GM12878 (cell line): ENCODE measurements around the gene MSLN. TPM values are rescaled to one million over a fixed set of nuclear protein-coding genes. Genes with fewer than 3 reads are reported as not detected.
A peak's percentile ranks its signal among the peaks of the same experiment; 100 is the strongest.

ENCODE experiments used
- ATF7 ChIP-seq: fragments of 450-650 bp; IDR thresholded peaks from 2 replicates; pipeline ENCODE4 v1.6.1; 2016; ENCODE audit warnings: low read depth, mild to moderate bottlenecking
- BACH1 ChIP-seq: fragments of 450-650 bp; IDR thresholded peaks from 2 replicates; pipeline ENCODE4 v1.6.1; 2017; ENCODE audit warnings: mild to moderate bottlenecking, borderline replicate concordance
- CREB1 ChIP-seq: IDR thresholded peaks from 2 replicates; pipeline ENCODE4 v1.6.1; 2012; ENCODE audit warnings: low read depth, mild to moderate bottlenecking, inconsistent platforms
- DPF2 ChIP-seq: fragments of 450-650 bp; IDR thresholded peaks from 2 replicates; pipeline ENCODE4 v1.6.1; 2017; ENCODE audit warnings: mild to moderate bottlenecking
- FOXM1 ChIP-seq: IDR thresholded peaks from 2 replicates; pipeline ENCODE4 v1.6.1; 2012; ENCODE audit warnings: low read depth, mild to moderate bottlenecking, inconsistent platforms, low read length, moderate library complexity
- KAT2A ChIP-seq: conservative IDR thresholded peaks from 2 replicates; pipeline ENCODE4 v1.6.1; 2011; ENCODE audit warnings: low read depth, low read length; ENCODE audit not compliant: control insufficient read depth
- MYB ChIP-seq: fragments of 150-350 bp; IDR thresholded peaks from 2 replicates; pipeline ENCODE4 v1.6.1; 2014; ENCODE audit warnings: mild to moderate bottlenecking, low read depth, low read length, borderline replicate concordance
- NBN ChIP-seq: fragments of 450-650 bp; IDR thresholded peaks from 2 replicates; pipeline ENCODE4 v1.6.1; 2016
- NFIC ChIP-seq: IDR thresholded peaks from 2 replicates; pipeline ENCODE4 v1.6.1; 2012; ENCODE audit warnings: low read depth, mild to moderate bottlenecking, inconsistent platforms, low read length, moderate library complexity
- RELA ChIP-seq: fragments of 450-650 bp; IDR thresholded peaks from 2 replicates; pipeline ENCODE4 v1.8.0; 2014; ENCODE audit warnings: borderline replicate concordance; ENCODE audit not compliant: partially characterized antibody
- SREBF2 ChIP-seq: IDR thresholded peaks from 2 replicates; pipeline ENCODE4 v1.6.1; 2012; ENCODE audit warnings: mild to moderate bottlenecking, low read length
- ZBED1 ChIP-seq: IDR thresholded peaks from 2 replicates; pipeline ENCODE4 v1.6.1; 2016; ENCODE audit warnings: borderline replicate concordance
- ZNF274 ChIP-seq: IDR thresholded peaks from one replicate; pipeline ENCODE4 v1.8.0; 2011; ENCODE audit not compliant: insufficient read length, insufficient read depth
- polyA plus RNA-seq, 11 experiments: library from polyadenylated mRNA; depleted of rRNA in 4 of 11; unstranded in 6 of 11; stranded (reverse) in 5 of 11; fragments of >200 nt; fragmentation: Nextera tagmentation in 4 of 11; fragmentation: Illumina TruSeq in 1 of 11; extraction: Ambion mirVana in 4 of 11; extraction: Trizol in 1 of 11; gene quantifications; 1 replicate in 1 of 11; 2 replicates in 10 of 11; pipeline versions ENCODE4 v1.2.1 to v1.2.3, GENCODE V29; 2011 to 2016; ENCODE audit warnings: inconsistent platforms in 2 of 11, missing spikeins in 2 of 11, low read depth in 1 of 11
- total RNA-seq, 4 experiments: library from RNA; depleted of rRNA in 3 of 4; stranded (reverse); fragments of >200 nt in 3 of 4; fragmentation: Illumina TruSeq in 1 of 4; extraction: Trizol in 1 of 4; gene quantifications; 2 replicates each; pipeline versions ENCODE4 v1.2.1 to v1.2.3, GENCODE V29; 2013 to 2021
- TF ChIP-seq, protein P1 (sequence below): fragments of 450-650 bp; IDR thresholded peaks from 2 replicates; pipeline ENCODE4 v1.6.1; 2017; ENCODE audit warnings: antibody characterized with exemption, mild to moderate bottlenecking, moderate library complexity
- TF ChIP-seq, protein P2 (sequence below): fragments of 450-650 bp; IDR thresholded peaks from 2 replicates; pipeline ENCODE4 v1.6.1; 2017; ENCODE audit warnings: mild to moderate bottlenecking, low read depth, inconsistent platforms; ENCODE audit not compliant: poor library complexity, severe bottlenecking
- TF ChIP-seq, protein P3 (sequence below): fragments of 450-650 bp; IDR thresholded peaks from 2 replicates; pipeline ENCODE4 v1.6.1; 2014; ENCODE audit warnings: mild to moderate bottlenecking
- TF ChIP-seq, protein P4 (sequence below): IDR thresholded peaks from 2 replicates; pipeline ENCODE4 v1.6.1; 2011; ENCODE audit warnings: borderline replicate concordance, low read depth, mild to moderate bottlenecking, moderate library complexity, mixed read lengths, low read length; ENCODE audit not compliant: insufficient read depth; ENCODE audit errors: extremely low read length
- TF ChIP-seq, protein P5 (sequence below): fragments of 450-650 bp; IDR thresholded peaks from 2 replicates; pipeline ENCODE4 v1.6.1; 2018; ENCODE audit warnings: mild to moderate bottlenecking, low read depth, moderate library complexity; ENCODE audit not compliant: partially characterized antibody
- TF ChIP-seq, protein P6 (sequence below): fragments of 450-650 bp; IDR thresholded peaks from 2 replicates; pipeline ENCODE4 v1.6.1; 2016; ENCODE audit warnings: mild to moderate bottlenecking

MSLN gene
- total and polyA plus RNA-seq, 10 of the 15 experiments (the other 5 are each of a cell fraction or from before 2014, with no cell fraction given) = 0.08 TPM; not detected in 9

DNA sequence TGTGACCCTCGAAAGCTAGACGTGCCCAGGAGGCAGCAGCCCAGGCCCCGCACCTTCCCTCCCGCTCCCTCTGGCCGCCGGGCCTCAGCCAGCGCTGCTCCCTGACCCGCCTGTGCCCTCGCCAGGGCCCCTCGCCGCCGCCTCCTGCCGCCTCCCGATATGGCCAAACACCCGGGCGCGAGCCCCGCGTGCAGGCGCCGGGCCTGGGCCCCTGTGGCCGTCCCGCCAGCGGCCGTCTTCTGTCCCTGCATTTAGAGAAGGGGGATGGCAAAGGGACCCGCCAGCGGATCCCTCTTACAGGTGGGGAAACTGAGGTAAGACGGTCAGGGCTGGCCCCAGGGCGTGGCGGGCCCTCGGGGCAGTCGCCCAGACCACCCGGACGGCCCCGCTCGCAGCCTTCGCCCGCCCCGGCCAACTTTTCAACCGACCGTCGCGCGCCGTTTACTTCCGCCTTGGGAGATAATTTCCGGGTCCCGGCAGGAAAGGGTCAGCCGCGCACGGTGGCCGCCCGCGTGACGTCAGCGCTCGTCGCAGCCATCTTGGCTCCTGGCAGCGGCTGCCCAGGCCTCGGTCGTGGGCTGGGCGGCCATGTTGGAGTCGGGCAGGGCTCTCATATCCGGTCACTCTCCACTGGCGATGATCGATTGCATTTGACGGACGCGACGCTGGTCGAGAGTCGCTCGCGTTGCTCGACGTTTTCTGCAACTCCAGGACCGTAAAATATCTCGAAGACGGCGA, 47.0 kb downstream of the MSLN start (continued):
- TF ChIP-seq, protein P1, sequence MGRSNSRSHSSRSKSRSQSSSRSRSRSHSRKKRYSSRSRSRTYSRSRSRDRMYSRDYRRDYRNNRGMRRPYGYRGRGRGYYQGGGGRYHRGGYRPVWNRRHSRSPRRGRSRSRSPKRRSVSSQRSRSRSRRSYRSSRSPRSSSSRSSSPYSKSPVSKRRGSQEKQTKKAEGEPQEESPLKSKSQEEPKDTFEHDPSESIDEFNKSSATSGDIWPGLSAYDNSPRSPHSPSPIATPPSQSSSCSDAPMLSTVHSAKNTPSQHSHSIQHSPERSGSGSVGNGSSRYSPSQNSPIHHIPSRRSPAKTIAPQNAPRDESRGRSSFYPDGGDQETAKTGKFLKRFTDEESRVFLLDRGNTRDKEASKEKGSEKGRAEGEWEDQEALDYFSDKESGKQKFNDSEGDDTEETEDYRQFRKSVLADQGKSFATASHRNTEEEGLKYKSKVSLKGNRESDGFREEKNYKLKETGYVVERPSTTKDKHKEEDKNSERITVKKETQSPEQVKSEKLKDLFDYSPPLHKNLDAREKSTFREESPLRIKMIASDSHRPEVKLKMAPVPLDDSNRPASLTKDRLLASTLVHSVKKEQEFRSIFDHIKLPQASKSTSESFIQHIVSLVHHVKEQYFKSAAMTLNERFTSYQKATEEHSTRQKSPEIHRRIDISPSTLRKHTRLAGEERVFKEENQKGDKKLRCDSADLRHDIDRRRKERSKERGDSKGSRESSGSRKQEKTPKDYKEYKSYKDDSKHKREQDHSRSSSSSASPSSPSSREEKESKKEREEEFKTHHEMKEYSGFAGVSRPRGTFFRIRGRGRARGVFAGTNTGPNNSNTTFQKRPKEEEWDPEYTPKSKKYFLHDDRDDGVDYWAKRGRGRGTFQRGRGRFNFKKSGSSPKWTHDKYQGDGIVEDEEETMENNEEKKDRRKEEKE = no peak
- TF ChIP-seq FOXM1 (no peak), BACH1 (0 out of 2 replicates have a peak, but pooled peaks have one; percentile 2), ZNF274 (no peak), ATF7 (peak; percentile 84), MYB (no peak), KAT2A (no peak), ZBED1 (no peak), NFIC (no peak), SREBF2 (no peak), CREB1 (peak; percentile 95), DPF2 (peak; percentile 63), RELA (no peak), NBN (peak; percentile 91)
- TF ChIP-seq, protein P2, sequence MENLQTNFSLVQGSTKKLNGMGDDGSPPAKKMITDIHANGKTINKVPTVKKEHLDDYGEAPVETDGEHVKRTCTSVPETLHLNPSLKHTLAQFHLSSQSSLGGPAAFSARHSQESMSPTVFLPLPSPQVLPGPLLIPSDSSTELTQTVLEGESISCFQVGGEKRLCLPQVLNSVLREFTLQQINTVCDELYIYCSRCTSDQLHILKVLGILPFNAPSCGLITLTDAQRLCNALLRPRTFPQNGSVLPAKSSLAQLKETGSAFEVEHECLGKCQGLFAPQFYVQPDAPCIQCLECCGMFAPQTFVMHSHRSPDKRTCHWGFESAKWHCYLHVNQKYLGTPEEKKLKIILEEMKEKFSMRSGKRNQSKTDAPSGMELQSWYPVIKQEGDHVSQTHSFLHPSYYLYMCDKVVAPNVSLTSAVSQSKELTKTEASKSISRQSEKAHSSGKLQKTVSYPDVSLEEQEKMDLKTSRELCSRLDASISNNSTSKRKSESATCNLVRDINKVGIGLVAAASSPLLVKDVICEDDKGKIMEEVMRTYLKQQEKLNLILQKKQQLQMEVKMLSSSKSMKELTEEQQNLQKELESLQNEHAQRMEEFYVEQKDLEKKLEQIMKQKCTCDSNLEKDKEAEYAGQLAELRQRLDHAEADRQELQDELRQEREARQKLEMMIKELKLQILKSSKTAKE = no peak
- TF ChIP-seq, protein P3, sequence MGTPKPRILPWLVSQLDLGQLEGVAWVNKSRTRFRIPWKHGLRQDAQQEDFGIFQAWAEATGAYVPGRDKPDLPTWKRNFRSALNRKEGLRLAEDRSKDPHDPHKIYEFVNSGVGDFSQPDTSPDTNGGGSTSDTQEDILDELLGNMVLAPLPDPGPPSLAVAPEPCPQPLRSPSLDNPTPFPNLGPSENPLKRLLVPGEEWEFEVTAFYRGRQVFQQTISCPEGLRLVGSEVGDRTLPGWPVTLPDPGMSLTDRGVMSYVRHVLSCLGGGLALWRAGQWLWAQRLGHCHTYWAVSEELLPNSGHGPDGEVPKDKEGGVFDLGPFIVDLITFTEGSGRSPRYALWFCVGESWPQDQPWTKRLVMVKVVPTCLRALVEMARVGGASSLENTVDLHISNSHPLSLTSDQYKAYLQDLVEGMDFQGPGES = no peak
- TF ChIP-seq, protein P4, sequence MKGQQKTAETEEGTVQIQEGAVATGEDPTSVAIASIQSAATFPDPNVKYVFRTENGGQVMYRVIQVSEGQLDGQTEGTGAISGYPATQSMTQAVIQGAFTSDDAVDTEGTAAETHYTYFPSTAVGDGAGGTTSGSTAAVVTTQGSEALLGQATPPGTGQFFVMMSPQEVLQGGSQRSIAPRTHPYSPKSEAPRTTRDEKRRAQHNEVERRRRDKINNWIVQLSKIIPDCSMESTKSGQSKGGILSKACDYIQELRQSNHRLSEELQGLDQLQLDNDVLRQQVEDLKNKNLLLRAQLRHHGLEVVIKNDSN = no peak
- TF ChIP-seq, protein P5, sequence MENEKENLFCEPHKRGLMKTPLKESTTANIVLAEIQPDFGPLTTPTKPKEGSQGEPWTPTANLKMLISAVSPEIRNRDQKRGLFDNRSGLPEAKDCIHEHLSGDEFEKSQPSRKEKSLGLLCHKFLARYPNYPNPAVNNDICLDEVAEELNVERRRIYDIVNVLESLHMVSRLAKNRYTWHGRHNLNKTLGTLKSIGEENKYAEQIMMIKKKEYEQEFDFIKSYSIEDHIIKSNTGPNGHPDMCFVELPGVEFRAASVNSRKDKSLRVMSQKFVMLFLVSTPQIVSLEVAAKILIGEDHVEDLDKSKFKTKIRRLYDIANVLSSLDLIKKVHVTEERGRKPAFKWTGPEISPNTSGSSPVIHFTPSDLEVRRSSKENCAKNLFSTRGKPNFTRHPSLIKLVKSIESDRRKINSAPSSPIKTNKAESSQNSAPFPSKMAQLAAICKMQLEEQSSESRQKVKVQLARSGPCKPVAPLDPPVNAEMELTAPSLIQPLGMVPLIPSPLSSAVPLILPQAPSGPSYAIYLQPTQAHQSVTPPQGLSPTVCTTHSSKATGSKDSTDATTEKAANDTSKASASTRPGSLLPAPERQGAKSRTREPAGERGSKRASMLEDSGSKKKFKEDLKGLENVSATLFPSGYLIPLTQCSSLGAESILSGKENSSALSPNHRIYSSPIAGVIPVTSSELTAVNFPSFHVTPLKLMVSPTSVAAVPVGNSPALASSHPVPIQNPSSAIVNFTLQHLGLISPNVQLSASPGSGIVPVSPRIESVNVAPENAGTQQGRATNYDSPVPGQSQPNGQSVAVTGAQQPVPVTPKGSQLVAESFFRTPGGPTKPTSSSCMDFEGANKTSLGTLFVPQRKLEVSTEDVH = no peak
- TF ChIP-seq, protein P6, sequence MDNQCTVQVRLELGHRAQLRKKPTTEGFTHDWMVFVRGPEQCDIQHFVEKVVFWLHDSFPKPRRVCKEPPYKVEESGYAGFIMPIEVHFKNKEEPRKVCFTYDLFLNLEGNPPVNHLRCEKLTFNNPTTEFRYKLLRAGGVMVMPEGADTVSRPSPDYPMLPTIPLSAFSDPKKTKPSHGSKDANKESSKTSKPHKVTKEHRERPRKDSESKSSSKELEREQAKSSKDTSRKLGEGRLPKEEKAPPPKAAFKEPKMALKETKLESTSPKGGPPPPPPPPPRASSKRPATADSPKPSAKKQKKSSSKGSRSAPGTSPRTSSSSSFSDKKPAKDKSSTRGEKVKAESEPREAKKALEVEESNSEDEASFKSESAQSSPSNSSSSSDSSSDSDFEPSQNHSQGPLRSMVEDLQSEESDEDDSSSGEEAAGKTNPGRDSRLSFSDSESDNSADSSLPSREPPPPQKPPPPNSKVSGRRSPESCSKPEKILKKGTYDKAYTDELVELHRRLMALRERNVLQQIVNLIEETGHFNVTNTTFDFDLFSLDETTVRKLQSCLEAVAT = no peak; the same call in 1 of the 2 replicates
